ENCODE data around the gene BICC1. TPM values are rescaled to one million over a fixed set of nuclear protein-coding genes. Genes with fewer than 3 reads are reported as not detected.

BICC1 gene
- total RNA-seq, 1 experiment from 2014 or later: not detected

DNA sequence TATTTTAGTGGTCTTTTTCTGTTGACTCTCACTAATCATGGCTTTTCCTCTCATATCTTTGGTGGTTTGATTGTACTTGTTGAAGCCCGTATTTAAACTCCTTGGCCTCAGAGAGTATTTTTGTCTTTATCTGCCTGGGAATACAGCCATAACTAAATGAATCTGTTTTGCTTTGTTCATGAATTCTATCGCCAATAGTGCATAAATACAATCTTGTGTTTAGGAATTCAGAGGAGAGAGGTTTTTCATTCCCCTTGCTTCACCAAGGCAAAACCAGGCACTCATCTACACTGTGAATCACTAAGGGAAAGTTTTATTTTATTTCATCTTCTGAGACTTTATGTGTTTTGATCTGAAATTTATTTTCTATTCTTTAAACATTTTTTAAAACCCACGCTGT is 152.7 kb downstream of the BICC1 start:
- H2AFZ ChIP-seq (ENCODE audit: low read depth, low read length, poor library complexity, severe bottlenecking): no peak overlapping the region
- no peaks in the 10 kb centered on the region for H3K27me3 ChIP-seq (ENCODE audit: insufficient read depth, low read length)
- CTCF ChIA-PET: no interaction called here
- no peak overlapping the region for H3K4me2 ChIP-seq (ENCODE audit: low read length)
- no peak overlapping the region for H3K4me3 ChIP-seq (replicated peaks in 1 of 2; ENCODE audit: low read depth in 1 of 2, low read length in 2 of 2)
- no peaks in the 10 kb centered on the region for H3K36me3 ChIP-seq (ENCODE audit: control insufficient read depth in 1 of 2, insufficient read depth in 2 of 2, low read length in 2 of 2)
- H3K79me2 ChIP-seq (ENCODE audit: insufficient read depth, low read length): no peaks in the 10 kb centered on the region
- peaks cover 0 to 9% of the 10 kb centered on the region in 2 experiments; a peak in 1 of 4 replicates for H3K9me3 ChIP-seq (ENCODE audit: control insufficient read depth in 1 of 2, insufficient read depth in 1 of 2, low read depth in 1 of 2, low read length in 2 of 2)
- DNase-seq (ENCODE audit: low read depth, low spot score) (no peak), ATAC-seq (no peak)
- H4K20me1 ChIP-seq (ENCODE audit: insufficient read depth): no peaks in the 10 kb centered on the region
- no peaks in the 10 kb centered on the region for H3K4me1 ChIP-seq (ENCODE audit: control insufficient read depth in 1 of 2, insufficient read depth in 2 of 2, low read length in 2 of 2)
- POLR2A ChIA-PET: no interaction called here
- BruUV-seq (replicated peaks): no TSS peak
- intact Hi-C loops (cut with micrococcal nuclease): no loop called here
- H3K9me2 ChIP-seq (ENCODE audit: insufficient read depth): no peaks in the 10 kb centered on the region
- H3K27ac ChIP-seq (ENCODE audit: low read depth, low read length): no peak overlapping the region
- RAD21 ChIA-PET (ENCODE audit: low non-redundant PET in 1 of 2, low total read pairs in 2 of 2, uncharacterized antibody in 2 of 2, unreplicated experiment in 2 of 2): no interaction called here
- TF ChIP-seq FOSL1 (IDR thresholded peaks at IDR 0.05; ENCODE audit: low read depth) (no peak), EGR1 (IDR thresholded peaks at IDR 0.05; ENCODE audit: low read depth) (no peak), POLR2AphosphoS5 (IDR thresholded peaks at IDR 0.05; ENCODE audit: low read depth, low read length) (no peak), EZH2phosphoT487 (IDR thresholded peaks at IDR 0.05; ENCODE audit: borderline replicate concordance) (no peak), ZNF274 (IDR thresholded peaks at IDR 0.05; ENCODE audit: low read depth, low read length) (no peak), CBX3 (IDR thresholded peaks at IDR 0.05; ENCODE audit: low read depth) (no peak), ELF1 (IDR thresholded peaks at IDR 0.05; ENCODE audit: borderline replicate concordance, low read depth) (no peak), JUND (IDR thresholded peaks at IDR 0.05) (no peak), SIN3A (IDR thresholded peaks at IDR 0.05; ENCODE audit: low read depth) (no peak), TCF7L2 (IDR thresholded peaks at IDR 0.05; ENCODE audit: borderline replicate concordance, extremely low read depth, insufficient read depth, insufficient read length) (no peak), RAD21 (IDR thresholded peaks at IDR 0.05; ENCODE audit: low read depth) (no peak), SP1 (IDR thresholded peaks at IDR 0.05; ENCODE audit: low read depth) (no peak), SRF (IDR thresholded peaks at IDR 0.05; ENCODE audit: low read depth) (no peak), POLR2A (IDR thresholded peaks at IDR 0.05; ENCODE audit: borderline replicate concordance, extremely low read depth, insufficient read depth, insufficient read length) (no peak)
- TF ChIP-seq, protein P1, sequence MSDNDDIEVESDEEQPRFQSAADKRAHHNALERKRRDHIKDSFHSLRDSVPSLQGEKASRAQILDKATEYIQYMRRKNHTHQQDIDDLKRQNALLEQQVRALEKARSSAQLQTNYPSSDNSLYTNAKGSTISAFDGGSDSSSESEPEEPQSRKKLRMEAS (IDR thresholded peaks at IDR 0.05): no peak
- TF ChIP-seq, protein P2, sequence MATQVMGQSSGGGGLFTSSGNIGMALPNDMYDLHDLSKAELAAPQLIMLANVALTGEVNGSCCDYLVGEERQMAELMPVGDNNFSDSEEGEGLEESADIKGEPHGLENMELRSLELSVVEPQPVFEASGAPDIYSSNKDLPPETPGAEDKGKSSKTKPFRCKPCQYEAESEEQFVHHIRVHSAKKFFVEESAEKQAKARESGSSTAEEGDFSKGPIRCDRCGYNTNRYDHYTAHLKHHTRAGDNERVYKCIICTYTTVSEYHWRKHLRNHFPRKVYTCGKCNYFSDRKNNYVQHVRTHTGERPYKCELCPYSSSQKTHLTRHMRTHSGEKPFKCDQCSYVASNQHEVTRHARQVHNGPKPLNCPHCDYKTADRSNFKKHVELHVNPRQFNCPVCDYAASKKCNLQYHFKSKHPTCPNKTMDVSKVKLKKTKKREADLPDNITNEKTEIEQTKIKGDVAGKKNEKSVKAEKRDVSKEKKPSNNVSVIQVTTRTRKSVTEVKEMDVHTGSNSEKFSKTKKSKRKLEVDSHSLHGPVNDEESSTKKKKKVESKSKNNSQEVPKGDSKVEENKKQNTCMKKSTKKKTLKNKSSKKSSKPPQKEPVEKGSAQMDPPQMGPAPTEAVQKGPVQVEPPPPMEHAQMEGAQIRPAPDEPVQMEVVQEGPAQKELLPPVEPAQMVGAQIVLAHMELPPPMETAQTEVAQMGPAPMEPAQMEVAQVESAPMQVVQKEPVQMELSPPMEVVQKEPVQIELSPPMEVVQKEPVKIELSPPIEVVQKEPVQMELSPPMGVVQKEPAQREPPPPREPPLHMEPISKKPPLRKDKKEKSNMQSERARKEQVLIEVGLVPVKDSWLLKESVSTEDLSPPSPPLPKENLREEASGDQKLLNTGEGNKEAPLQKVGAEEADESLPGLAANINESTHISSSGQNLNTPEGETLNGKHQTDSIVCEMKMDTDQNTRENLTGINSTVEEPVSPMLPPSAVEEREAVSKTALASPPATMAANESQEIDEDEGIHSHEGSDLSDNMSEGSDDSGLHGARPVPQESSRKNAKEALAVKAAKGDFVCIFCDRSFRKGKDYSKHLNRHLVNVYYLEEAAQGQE (IDR thresholded peaks at IDR 0.05; ENCODE audit: low read depth): no peak
- no peak overlapping the region for H3K9ac ChIP-seq (ENCODE audit: low read length)
